ENCODE data around the gene ANKRD13B.

ANKRD13B gene

DNA sequence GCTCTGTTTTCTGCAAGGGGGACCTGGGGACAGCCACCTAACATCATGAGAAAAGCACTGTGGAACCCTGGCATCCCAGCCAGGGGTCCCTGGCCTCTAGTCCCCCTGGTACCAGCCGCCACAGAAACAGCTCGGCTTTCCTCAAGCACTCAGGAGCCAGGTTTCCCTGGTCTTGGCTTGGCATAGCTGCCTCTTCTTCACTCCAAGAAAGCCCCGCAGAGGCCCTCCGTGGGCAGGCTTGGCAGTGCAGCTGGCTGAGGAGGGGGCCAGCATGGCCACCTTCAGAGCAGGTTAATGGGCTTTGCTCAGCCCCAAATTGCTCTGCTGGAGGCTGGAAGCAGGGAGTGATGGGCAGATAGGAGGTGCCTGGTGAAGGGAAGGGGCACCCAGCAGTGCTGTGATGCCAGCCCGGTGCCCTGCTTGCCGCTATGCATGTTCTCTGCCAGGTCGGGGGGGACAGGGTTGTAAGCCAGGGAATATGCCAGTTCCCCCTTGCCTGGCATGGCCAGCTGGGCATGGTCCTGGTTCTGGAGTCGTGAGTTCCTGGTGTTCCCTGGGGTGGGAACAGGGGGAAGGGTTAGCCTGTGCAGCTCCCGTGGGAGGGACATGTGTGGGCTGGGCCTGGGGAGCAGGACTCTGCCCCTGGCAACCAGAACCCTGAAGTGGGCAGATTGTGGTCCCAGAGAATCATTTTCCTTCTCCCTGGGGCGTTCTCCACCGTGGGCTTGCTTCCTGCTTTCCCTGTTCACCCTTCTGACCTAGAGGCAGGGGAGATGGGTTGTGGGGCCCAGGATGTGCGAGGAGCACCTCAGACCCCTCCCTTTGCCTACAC is 3.2 kb downstream of the ANKRD13B start:
- DNase-seq: no peak

DNA sequence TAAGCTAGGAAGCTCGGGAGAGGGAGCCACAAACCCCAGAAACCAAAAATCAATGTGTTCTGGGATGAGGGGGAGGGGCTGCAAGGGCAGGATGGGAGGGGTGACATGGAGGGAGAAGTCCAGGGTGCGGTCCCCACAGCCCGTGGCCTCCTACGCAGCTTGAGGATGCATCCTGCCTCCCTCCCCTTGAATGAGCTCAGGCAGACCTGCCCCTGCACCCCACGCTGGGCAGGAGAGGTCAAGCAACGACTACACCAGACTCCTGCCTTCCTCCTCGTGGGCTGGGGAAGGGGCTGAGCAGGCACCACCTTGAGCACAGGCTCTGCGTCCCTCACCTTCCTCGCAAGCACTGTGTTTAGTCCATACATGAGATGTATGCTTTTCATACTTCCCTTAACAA is 3.9 kb downstream of the ANKRD13B start:
- DNase-seq: no peak

DNA sequence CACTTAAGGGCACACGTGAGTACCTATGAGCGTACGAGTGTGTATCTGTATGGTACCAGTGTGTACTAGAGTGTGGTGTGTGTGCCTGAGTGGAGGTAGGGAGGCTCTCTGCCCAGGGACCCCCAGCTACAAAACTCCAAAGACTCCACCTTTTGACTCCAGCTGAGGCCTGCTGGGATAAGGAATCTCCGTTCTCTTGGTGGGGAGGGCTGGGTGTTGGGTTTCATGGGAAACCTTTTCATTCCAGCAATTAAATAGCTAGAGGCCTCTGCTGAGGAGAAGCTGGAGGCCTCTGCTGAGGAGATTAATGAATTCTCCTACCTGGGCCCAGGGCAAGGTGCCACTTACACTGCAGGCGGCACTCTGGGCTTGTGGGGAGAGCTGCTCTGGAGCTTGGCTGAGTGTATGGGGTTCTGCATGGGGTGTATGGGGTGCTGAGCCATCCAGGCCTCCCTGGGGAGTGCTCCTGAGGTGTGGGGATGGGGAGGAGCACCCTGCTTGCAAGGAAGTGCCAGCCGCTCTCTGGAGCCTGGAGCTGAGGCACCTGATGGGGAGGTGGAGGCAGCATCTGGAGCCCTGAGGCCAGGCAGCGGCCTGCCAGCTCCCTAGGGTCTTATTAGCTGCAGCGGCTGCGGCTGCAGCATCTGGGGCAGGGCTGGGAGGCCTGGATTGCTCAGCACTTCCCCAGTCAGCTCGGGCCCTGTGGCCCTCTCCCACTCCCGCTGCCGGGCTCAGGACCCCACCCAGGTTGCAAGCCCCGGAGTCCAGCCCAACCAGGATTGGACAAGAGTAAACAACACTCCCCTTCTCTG is 4.6 kb downstream of the ANKRD13B start:
- peak; percentile 56 for DNase-seq

DNA sequence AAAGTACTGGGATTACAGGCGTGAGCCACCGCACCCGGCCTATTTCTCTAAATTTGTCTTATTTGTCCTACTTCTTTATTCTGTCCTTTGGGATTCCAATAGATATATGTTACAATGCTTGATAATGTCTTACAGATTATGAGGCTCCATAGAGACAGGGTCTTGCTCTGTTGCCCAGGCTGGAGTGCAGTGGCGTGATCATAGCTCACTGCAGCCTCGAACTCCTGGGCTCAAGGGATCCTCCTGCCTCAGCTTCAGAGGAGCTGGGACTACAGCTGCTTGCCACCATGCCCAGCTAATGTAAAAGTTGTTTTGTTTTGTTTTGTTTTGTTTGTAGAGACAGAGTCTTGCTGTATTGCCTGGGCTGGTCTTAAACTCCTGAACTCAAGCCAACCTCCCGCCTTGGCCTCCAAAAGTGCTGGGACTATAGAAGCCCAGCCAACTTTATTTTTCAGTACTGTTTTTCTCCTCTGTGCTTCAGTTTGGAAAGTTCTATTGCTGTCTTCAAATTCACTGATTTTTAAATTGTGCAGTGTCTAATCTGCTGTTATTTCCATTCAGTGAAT is 10.3 kb downstream of the ANKRD13B start:
- DNase-seq: no peak

DNA sequence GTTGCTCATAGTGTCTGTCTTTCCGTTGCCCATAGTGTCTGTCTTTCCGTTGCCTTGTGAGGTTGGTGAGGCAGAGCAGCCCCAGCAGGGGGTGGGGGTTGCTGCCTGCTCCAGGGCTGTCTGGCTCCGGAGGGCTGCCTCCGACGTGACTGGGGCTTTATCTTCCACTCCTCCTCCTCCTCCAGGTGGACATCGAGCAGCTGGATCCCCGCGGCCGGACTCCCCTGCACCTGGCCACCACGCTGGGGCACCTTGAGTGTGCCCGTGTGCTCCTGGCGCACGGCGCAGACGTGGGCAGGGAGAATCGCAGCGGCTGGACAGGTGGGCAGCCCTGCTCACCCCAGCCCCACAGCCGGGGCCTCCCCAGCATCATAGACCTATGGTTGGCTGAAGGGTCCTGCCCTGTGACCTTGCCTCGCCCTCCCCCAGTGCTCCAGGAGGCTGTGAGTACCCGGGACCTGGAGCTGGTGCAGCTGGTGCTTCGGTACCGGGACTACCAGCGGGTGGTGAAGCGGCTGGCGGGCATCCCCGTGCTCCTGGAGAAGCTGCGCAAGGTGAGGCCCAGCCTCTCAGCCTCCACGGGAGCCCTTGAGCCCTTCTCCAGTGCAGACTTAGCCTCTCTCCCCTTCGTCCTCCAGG is 14.7 kb downstream of the ANKRD13B start:
- no peak for DNase-seq

DNA sequence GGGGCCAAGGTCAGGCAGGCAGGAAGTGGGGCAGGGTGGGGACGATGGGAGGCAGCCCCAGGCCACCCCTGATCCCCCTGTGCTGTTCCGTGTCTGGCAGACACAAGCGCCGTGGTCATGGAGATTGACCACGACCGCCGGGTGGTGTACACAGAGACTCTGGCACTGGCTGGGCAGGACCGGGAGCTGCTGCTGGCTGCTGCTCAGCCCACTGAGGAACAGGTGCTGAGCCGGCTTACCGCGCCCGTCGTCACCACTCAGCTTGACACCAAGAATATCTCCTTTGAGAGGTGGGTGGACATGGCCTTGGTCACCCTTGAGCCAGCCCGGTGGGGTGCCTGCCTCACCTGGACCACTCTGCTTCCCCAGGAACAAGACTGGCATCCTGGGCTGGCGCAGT is 16.1 kb downstream of the ANKRD13B start:
- DNase-seq: no peak

DNA sequence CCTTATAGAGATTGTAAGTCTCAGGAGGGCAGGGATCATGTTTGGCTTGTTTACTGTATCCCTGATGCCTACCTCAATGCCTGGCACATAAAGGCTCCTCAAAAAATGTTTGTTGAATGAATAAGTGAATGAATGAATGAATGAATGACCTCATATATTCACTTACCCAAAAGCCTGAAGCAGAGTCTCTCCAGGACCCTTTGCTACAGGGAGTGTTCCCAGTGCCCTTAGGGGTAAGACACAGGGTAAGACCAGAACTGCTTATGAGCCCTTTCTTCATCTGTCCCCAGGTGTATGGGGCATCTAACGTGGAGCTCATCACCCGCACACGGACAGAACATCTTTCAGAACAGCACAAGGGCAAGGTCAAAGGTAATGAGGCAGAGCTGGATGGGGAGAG is 17.5 kb downstream of the ANKRD13B start:
- DNase-seq: no peak

DNA sequence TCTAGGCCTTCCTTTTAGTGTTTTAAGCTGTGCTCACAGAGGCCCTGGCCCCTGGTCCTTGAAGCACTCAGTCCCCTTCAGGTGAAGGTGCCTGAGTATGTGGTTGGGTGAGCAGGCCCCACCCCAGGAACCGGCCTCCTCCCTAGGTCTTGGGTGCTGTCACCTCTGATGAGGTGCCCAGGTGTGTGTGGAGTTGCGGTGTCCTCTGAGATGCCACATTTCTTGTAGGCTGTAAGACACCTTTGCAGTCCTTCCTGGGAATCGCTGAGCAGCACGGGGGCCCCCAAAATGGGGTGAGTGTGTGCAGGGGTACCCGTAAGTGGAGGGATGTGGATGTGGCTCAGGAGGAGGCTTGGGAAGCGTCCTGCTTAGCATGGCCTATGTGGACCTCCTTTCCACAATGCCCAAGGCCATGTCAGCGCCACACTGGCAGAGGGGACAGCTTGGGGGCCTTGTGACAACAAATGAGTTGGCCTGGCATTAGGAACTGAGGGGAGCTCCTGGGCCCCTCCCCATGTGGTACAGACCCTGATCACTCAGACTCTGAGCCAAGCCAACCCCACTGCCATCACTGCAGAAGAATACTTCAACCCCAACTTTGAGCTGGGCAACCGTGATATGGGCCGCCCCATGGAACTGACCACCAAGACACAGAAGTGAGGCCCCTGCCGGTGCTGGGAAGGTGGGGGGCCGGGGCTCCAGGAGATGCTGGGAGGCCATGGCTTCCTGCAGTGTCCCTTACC is 18.6 kb downstream of the ANKRD13B start:
- DNase-seq: no peak

DNA sequence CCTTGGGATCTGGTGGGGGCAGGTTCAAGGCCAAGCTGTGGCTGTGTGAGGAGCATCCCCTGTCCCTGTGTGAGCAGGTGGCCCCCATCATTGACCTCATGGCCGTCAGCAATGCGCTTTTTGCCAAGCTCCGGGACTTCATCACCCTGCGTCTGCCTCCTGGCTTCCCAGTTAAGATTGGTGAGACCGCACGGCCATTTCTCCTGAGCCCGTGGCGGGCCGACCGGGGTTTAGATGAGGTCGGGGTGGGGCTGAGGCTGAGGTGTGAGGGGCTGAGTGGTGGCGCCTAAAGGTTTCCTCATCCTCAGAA is 19.1 kb downstream of the ANKRD13B start:
- DNase-seq: no peak

DNA sequence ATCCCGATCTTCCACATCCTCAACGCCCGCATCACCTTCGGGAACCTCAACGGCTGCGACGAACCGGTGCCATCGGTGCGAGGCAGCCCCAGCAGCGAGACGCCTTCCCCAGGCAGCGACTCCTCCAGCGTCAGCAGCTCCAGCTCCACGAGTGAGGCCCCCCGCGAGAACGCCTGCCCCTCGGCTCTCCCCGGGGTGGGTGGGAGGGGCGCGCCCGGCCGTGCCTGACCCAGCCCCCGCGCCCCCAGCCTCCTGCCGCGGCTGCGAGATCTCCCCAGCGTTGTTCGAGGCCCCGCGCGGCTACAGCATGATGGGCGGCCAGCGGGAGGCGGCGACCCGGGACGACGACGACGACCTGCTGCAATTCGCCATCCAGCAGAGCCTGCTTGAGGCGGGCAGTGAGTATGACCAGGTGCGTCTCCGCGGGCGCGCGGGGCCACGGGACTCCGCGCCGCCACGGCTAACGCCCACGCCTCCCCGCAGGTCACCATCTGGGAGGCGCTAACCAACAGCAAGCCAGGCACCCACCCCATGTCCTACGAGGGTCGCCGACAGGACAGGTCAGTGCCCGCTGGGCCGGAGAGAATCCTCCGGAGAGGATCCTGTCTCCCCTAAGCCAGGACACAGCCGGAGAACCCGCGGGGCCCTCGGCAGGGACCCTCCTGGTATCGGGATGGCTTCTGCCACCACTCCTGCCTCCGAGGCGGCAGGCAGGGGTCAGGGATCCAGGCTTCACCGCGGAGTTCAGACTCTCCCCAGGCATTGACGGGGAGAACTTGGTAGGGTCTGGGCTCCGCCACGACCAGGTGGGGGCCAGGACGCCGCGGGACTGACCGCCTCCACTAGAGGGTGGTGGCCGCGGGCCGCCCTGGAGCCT is 19.7 kb downstream of the ANKRD13B start:
- peak; percentile 61 for DNase-seq

DNA sequence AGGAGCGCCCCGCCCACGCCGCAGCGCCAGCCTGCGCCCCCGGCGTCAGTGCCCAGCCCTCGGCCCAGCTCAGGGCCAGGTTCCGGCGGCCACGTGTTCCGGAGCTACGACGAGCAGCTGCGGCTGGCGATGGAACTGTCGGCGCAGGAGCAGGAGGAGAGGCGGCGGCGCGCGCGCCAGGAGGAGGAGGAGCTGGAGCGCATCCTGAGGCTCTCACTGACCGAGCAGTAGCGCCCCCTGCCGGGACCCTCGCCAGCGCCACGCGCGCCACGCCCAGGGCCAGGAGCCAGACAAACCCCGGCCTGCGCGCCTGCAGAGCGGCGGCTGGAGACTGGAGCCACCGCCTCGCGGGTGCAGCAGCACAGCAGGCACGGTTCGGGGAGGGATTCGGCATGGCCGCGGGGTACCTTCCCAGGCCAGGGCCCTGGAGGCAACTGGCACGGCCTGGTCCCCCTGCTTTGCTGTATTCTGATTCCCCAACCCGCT is 20.5 kb downstream of the ANKRD13B start:
- DNase-seq: peak; percentile 97

DNA sequence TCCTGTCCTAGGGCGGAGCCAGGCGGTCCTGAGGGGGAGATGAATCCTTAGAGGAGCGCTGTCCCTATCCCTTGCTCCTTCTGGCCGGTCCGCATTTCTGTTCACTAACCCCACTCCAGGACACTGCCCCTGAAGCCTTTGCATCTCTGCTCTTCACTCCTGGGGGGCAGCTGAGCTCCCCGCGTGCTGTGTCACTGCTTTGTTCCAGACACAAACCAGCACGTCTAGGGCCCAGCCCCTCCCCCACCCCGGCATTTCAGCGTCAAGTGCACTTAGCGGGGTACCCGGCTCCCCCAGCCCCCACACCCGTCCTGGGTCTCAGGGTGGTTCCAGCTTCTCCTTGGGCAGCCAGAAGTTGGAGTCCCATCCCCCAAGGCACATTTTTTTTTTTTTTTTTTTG is 20.9 kb downstream of the ANKRD13B start:
- no peak for DNase-seq

DNA sequence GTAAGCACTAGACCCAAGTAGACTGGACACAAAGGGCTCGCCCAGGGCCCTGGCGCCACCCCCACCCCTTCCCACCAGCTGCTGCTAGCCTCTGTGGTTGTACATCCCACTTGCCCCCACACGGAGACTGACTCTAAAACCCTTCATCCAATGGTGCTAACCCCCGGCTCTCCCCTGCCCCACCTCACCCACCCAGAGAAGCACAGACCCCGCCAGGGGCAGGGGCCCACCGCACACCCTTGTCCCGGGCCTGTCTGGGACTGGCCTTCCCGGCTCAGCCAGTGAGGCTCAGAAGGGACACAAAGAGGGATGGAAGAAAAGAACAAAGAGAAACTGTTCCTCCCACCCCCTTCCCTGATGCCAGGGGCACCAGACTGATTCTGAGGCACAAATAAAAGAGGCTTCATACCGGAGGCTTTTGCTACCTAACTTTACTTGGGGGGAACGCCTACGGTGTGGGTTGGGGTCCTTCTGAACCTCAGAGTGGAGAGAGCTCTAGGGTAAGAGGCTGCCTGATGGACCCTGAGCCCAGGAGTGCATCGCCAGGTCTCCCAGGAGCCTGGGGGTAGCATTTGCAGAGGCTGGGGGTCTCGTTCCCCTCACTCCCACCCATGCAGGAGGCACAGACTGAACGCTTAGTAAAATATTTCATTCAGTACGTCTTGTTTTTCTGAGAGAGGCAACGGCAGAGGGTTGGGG is 21.6 kb downstream of the ANKRD13B start:
- peak; percentile 55 for DNase-seq

DNA sequence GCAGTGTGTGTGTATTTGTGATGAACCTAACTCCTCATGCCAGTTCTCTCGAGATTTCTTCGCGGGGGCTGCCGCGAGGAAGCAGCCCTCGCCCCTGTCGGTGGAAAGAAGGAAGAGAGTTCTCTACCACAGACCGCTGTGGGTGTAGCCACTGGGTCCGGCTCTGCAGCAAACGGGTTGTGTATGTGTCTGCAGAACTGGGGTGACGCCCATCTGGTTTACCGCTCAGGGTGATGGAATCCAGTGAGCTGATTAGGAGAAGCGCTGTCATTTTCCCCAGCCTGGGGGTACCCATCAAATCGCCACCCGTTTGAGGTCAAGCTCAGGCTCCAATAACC is 22.1 kb downstream of the ANKRD13B start:
- DNase-seq: no peak

DNA sequence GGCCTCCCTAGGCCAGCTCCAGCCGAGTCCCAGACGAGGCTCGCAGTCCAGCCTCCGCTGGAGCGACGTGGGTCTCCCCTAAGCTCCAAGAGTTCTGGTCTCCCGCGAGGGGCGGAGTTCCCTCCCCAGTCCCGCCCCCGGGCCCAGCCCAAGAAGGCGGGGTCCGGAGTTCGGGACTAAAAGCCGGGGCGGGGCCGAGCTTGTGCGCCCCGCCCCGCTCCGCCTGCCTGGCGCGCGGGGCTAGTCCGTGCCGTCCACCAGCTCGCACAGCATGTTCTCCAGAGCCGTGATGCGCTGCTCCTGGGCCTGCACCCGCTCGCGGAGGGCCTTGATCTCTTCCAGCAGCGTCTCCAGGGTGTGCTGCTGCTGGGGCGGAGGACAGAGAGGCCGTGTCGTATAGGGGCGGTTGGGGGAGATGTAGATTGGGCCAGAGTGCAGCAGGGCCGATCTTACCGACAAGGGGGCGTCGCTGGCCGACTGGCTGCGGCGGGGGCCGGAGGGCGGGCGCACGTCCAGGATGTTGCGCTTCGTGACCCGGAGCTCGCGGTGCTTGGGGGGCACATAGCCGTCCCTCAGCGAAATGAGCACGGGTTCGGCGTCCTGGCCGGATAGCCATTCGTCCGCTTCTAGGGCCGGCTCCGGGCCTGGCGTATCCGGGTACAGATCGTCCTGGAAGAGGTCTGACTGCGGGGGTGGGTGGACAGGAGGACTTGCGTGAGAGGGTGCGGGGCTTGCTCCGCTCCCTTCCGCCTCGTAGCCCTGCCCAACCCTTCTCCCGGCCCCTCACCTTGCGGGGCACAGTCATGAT is 22.8 kb downstream of the ANKRD13B start:
- DNase-seq: peak; percentile 88

DNA sequence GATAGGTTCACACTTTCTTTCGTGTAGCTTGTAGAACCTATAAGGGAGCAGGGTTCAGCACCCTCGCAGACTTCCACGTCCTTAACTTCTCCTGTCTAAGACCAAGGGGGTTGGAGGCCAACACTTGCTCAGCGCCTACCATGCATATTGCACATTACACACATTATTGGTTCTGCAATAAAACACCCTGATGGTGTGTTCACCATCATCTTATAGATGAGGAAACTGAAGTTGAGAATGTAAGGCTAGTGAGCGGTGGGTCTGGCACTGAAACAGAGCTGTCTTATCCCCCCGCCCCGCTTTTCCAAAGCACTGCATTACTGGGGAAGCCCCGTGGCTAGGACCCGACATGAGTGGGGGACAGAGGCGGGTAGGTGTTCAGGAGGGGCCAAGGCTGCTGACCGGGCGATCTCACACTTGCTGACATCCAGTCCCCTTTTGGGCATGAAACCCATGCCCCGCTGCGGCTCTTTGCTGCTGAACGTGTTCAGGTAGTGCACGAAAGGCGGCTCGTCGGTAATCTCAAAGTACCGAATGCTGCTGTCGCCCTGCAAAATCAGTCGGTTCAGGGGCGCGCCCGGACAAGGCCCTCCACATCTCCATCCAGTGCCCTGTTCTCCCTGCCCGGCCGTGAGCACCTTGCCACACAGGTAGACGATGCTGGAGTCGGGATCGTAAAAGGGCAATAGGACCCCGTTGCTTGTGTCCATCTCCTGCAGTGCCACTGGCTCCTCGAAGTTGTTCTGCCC is 23.5 kb downstream of the ANKRD13B start:
- peak; percentile 44 for DNase-seq

DNA sequence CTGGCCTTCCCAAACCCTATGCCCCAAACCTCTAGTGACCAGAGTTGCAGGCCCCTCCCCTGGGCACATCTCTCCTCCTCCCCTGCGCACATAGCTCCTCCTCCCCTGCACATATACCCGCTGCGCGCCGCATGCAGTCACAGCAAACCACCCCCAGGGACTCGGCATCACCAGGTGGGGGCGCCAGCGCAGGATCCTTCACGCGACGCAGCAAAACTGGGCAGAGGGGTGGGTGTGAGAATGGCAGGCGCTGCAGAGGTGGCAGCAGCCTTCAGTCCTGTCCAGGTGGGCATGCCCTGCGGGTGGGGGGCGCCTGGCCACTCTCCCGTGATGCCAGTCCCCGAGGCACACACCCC is 24.2 kb downstream of the ANKRD13B start:
- DNase-seq: peak; percentile 78

DNA sequence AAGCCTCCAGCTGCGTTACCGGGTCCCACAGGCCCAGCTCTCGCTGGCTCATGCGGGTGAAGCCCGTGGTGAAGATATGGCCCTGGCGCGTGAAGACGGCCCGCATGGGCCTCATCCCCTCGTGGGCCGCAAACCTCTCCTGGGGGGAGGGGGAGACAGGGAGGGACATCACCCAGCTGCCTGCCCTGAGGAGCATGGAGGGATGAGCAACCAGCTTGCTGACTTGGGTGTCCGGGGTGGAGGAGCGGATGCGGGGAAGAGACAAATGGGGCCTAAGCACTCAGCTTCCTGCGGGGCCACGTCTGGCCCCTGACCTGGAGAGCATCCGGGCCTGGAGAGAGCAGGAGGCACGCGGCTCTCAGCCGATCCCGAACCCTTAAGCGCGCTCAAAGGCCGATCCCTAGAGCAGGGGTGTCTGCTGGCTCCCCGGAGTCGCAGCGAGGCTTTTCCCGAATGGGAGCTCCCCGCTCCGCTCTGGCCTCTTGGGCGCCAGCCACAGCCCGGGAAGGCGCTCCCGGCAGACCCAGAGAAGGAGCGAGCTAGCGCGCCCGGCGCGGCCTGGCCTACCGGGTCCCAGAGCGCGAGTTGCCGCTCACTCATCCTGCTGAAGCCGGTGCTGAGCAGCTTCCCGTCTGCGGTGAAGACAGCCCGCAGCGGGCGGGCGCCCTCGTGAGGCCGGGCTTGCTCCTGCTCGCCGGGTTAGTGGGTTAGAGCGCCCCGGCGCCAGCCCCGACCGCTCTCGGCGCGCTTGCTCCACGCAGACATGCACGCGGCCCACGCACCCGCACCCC is 24.7 kb downstream of the ANKRD13B start:
- peak; percentile 64 for DNase-seq

Measured in retina (tissue), 1 donor.